Psoas muscle (tissue), 8 donors: Measurements from ENCODE around the gene PRTN3. TPM values are rescaled to one million over a fixed set of nuclear protein-coding genes. Genes with fewer than 3 reads are reported as not detected.

Source experiments
- ATAC-seq, 4 donors: fragments of 200-7000 bp; cut with Tn5 transposase; one replicate each; pipeline ENCODE4 v1.9.1; 2020; ENCODE audit warnings: moderate library complexity in 3 of 4, mild to moderate bottlenecking in 2 of 4
- DNase-seq, 2 donors: peaks; one replicate each; pipeline ENCODE4 v3.0.0-alpha.2; 2020
- H3K27ac ChIP-seq: fragments of 200-600 bp; one replicate; pipeline ENCODE4 v1.8.0; 2022
- H3K27me3 ChIP-seq, 3 donors: fragments of 200-600 bp in 1 of 3; one replicate each; pipeline versions ENCODE4 v1.6.1 to v1.8.0; 2013 to 2022; ENCODE audit warnings: low read length in 2 of 3, mild to moderate bottlenecking in 2 of 3, moderate library complexity in 1 of 3; ENCODE audit not compliant: insufficient read depth in 3 of 3
- H3K36me3 ChIP-seq, 2 donors: fragments of 200-600 bp in 1 of 2; one replicate each; pipeline versions ENCODE4 v1.6.1 to v1.8.0; 2013 to 2022; ENCODE audit warnings: low read depth in 1 of 2, mild to moderate bottlenecking in 1 of 2, moderate library complexity in 1 of 2; ENCODE audit not compliant: insufficient read depth in 1 of 2
- H3K4me1 ChIP-seq: fragments of 200-600 bp; one replicate; pipeline ENCODE4 v1.8.0; 2022
- H3K4me3 ChIP-seq: fragments of 200-600 bp; one replicate; pipeline ENCODE4 v1.8.0; 2022; ENCODE audit warnings: mild to moderate bottlenecking
- H3K9me3 ChIP-seq: fragments of 200-600 bp; one replicate; pipeline ENCODE4 v1.8.0; 2022
- WGBS, 3 donors: extraction: QIAGEN DNeasy Blood & Tissue Kit; methylation state at CpG; one replicate each; pipeline versions ENCODE4 v1.1.6 to v1.1.7; 2013; 5-methylcytosine and 5-hydroxymethylcytosine counted together
- intact Hi-C, 2 donors: fragments of 100-400 bp; cut with DNase I; formaldehyde crosslinking; loops; one replicate each; pipeline versions ENCODE4 v1.11.0 to v1.14.2; 2022
- polyA plus RNA-seq, 3 donors: library from polyadenylated mRNA; stranded (reverse); fragments of 200-250 nt; gene quantifications; one replicate each; pipeline ENCODE4 v1.2.3, GENCODE V29; 2013
- total RNA-seq, 4 donors: library from RNA; stranded (reverse); fragmentation: NEBNext Ultra II Directional in 2 of 4; extraction: Animal tissue kit (Norgen Biotek cat#: 25700) in 2 of 4; gene quantifications; one replicate each; pipeline versions ENCODE4 v1.2.1 to v1.2.4, GENCODE V29; 2021 to 2023
- TF ChIP-seq, protein P1 (sequence below): fragments of 200-600 bp; IDR thresholded peaks from one replicate; pipeline ENCODE4 v1.8.0; 2022; ENCODE audit warnings: antibody characterized with exemption
- donor health status: healthy with polysubstance abuse.
- donor health status: DM: no; HTN: no; CAD: no; lungs with moderate emphysema.
- donor health status: Bipolar disorder and iron deficiency.
- donor health status: healthy.
- donor health status: DM: yes; HTN: yes; CAD: no.
- donor health status: DM: no; HTN: no; CAD: no.
- donor health status: DM: no; HTN: no; CAD: no.
- donor health status: DM: yes; HTN: yes; CAD: no.

PRTN3 gene
- total and polyA plus RNA-seq, 7 donors, result 0.04 to 0.34 (median 0.14) TPM; not detected in 3

DNA sequence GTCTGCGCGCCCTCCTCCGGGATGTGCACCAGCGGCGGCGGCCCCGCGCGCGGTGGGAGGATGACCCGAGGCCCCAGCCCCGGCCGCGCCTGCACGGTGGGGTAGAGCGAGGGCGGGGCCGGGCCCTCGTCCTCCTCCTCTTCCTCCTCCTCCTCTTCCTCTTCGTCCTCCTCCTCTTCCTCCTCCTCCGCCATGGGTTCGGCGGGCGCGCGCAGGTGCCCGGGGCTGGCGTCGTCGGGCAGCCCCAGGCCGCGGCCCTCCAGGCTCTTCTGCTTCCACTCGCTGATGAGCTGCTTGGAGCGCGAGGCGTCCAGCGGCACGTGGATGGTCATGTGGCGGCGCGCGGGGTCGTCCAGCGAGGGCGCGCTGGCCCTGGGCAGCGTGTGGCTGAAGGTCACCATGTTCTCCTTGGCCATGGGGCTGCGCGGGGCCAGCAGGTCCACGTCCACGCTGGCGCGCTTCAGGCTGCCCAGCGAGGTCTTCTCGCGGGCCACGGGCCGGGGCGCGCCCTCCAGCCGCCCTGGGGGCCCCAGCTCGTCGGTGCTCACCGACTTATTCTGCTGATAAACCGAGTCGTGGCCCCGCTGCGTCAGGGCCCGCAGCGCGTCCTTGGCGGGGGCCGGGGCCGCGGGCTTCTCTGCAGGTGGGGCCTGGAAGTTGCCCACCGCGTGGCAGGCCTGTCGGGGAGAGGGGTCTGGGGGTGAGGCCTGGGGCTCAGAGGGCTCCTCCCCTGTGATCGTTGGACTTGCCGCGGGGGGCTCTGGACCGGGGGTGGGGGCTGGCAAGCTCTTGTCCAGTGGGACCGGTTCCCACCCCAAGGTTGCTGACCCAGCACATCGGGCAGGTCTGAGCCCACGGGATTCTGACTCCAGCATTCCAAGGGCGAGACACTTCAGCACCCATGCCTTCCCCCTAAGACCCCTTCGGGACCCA, 27.3 kb upstream of the PRTN3 start:
- no peaks in the 10 kb centered on the region for H3K27me3 ChIP-seq
- ATAC-seq, result peak in 3 of 4 donors; percentile 20 to 26 (median 26)
- intact Hi-C loops, result no loop called here
- no peak for DNase-seq
- H3K4me3 ChIP-seq, result no peak overlapping the region
- 93 to 94% (median 93%) methylated on average over 74 to 87 of the region's 87 CpGs for WGBS, 3 donors
- no peaks in the 10 kb centered on the region for H3K9me3 ChIP-seq
- peaks cover 9 to 46% of the 10 kb centered on the region in 2 donors for H3K36me3 ChIP-seq
- no peak overlapping the region for H3K27ac ChIP-seq
- TF ChIP-seq, protein P1, sequence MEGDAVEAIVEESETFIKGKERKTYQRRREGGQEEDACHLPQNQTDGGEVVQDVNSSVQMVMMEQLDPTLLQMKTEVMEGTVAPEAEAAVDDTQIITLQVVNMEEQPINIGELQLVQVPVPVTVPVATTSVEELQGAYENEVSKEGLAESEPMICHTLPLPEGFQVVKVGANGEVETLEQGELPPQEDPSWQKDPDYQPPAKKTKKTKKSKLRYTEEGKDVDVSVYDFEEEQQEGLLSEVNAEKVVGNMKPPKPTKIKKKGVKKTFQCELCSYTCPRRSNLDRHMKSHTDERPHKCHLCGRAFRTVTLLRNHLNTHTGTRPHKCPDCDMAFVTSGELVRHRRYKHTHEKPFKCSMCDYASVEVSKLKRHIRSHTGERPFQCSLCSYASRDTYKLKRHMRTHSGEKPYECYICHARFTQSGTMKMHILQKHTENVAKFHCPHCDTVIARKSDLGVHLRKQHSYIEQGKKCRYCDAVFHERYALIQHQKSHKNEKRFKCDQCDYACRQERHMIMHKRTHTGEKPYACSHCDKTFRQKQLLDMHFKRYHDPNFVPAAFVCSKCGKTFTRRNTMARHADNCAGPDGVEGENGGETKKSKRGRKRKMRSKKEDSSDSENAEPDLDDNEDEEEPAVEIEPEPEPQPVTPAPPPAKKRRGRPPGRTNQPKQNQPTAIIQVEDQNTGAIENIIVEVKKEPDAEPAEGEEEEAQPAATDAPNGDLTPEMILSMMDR, result no peak
- no peaks in the 10 kb centered on the region for H3K4me1 ChIP-seq

DNA sequence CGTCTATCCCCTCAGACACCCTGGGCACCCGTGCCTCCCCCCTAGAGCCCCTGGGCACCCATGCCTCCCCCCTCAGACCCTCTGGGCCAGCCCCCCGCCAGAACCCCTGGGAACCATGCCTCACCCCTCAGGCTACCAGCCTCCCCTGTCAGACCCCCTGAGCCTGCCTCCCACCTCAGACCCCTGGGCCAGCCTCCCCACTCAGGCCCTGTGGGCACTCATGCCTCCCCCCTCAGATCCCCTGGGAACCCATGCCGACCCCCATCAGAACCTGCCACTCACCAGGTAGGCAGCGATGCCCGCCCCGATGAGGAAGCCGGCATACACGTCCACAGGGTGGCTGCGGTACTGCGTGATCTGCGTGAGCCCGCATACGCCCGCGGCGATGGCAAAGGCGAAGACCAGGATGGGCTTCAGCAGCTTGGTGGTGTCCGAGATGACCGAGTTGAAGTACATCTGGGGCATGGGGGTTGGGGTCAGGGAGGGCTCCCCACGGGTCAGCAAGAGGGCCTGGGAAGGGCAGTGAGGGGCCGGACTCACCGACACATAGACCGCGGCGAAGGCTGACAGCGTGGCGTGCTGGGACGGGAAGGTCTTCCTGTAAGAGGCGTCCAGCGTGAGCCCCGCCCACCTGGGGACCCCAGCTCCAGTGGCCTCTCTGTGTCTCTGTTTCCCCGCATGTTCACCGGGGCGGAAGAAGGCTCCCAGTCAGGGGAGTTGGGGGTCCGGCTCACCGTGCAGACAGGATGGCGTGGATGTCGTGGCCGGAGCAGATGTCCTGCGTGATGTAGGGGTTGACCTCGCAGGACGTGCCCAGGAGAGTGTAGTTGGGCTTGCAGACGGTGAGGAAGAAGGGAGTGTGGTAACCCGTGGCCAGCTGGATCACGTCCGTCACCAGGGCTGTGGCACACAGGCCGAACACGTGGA, 26.4 kb upstream of the PRTN3 start:
- Histone ChIP-seq H3K36me3 (peaks cover 8 to 37% of the 10 kb centered on the region in 2 donors), H3K27ac (no peak overlapping the region), H3K4me3 (no peak overlapping the region), H3K4me1 (no peaks in the 10 kb centered on the region), H3K9me3 (no peaks in the 10 kb centered on the region), H3K27me3 (no peaks in the 10 kb centered on the region)
- DNase-seq (no peak), ATAC-seq (peak in 2 of 4 donors; percentile 19 to 33)
- TF ChIP-seq, protein P1, result no peak
- WGBS, 3 donors, result 85 to 87% (median 86%) methylated on average over 47 to 49 of the region's 49 CpGs
- intact Hi-C loops, result no loop called here

DNA sequence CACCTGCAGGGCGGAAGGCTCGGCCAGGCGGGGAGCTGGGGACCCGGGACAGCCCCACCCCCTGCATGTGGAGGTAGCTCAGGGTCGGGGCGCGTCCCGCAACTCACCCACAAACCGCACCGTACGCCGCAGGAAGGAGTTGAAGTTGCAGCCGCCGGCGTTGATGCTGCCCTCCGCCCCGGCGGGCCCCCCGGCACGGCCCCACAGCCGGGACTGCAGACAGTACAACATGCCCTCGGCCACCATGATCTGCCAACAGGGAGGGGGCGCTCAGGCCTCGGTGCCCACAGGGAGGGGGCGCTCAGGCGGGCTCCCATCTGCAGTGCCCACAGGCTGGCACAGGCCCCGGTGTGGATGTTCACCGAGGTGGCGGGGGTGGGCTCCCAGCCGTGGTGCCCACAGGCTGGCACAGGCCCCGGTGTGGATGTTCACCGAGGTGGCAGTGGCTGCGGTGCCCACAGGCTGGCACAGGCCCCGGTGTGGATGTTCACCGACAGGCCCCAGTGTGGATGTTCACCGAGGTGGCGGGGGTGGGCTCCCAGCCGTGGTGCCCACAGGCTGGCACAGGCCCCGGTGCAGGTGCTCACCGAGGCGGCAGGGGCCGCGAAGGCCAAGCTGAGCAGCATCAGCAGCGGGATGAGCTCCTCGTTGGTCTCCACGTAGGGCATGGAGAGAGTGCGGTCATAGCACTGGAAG, 25.6 kb upstream of the PRTN3 start:
- no peak for DNase-seq
- intact Hi-C loops, result no loop called here
- no peak overlapping the region for H3K27ac ChIP-seq
- H3K9me3 ChIP-seq, result no peaks in the 10 kb centered on the region
- TF ChIP-seq, protein P1, result no peak
- H3K36me3 ChIP-seq, result peaks cover 7 to 29% of the 10 kb centered on the region in 2 donors
- no peak overlapping the region for H3K4me3 ChIP-seq
- H3K4me1 ChIP-seq, result no peaks in the 10 kb centered on the region
- peak in 2 of 4 donors; percentile 19 to 24 for ATAC-seq
- no peaks in the 10 kb centered on the region for H3K27me3 ChIP-seq
- 85% methylated on average over 33 to 47 of the region's 47 CpGs for WGBS, 3 donors

DNA sequence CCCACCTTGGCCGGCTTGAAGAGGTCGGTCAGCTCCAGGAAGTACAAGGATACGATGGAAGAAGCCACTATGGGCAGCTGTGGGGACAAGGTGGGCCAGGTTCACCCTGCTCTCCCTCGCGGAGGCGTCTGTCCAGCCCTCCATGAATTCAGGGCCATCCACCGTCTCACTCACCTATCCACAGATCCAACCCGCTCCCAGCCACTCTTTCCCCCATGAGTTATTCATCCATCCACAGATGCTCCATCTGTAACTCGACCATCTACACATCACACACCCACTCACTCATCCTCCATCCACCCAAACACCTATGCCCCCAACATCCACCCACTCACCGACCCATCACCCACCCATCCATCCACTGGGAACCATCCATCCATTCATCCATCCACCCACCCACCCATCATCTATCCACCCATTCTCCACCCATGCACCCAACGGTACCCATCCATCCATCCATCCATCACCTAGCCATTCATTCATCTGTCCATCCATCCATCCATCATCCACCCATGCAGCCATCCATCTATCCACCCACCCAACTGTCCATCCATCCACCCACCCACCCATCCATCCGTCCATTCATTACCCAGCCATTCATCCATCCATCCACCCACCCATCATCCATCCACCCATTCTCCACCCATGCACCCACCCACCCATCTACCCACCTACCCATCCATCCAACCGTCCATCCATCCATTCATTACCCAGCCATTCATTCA, 24.9 kb upstream of the PRTN3 start:
- TF ChIP-seq, protein P1, result no peak

More for the DNA sequence above, 24.9 kb upstream of the PRTN3 start:
- no peak for ATAC-seq
- H3K4me1 ChIP-seq, result no peaks in the 10 kb centered on the region
- no peaks in the 10 kb centered on the region for H3K9me3 ChIP-seq
- 91 to 97% (median 97%) methylated on average over 13 of the region's 13 CpGs for WGBS, 3 donors
- no peak overlapping the region for H3K27ac ChIP-seq
- DNase-seq, result no peak
- intact Hi-C loops, result no loop called here
- no peaks in the 10 kb centered on the region for H3K27me3 ChIP-seq
- H3K36me3 ChIP-seq, result peaks cover 2 to 22% of the 10 kb centered on the region in 2 donors
- H3K4me3 ChIP-seq, result no peak overlapping the region
